ENCODE data around the gene ADM2.

ADM2 gene

DNA sequence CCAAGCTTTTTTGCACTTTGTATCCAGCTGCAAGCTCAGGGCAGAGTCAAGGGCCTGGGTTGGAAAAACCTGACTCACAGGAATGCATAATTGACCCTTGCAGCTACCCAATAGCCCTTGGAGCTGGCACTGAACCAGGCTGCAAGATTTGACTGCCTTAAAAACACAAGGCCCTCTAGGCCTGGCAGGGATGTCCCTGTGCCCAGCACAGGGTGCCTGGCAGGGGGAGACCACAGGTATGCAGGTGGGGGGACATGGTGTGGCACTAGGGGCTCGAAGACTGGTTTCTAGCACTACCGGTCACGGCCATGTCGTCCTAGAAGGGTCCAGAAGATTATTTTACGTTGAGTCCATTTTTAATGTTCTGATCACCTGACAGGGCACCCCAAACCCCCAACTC, 36.7 kb upstream of the ADM2 start:
- DNase-seq: no peak

DNA sequence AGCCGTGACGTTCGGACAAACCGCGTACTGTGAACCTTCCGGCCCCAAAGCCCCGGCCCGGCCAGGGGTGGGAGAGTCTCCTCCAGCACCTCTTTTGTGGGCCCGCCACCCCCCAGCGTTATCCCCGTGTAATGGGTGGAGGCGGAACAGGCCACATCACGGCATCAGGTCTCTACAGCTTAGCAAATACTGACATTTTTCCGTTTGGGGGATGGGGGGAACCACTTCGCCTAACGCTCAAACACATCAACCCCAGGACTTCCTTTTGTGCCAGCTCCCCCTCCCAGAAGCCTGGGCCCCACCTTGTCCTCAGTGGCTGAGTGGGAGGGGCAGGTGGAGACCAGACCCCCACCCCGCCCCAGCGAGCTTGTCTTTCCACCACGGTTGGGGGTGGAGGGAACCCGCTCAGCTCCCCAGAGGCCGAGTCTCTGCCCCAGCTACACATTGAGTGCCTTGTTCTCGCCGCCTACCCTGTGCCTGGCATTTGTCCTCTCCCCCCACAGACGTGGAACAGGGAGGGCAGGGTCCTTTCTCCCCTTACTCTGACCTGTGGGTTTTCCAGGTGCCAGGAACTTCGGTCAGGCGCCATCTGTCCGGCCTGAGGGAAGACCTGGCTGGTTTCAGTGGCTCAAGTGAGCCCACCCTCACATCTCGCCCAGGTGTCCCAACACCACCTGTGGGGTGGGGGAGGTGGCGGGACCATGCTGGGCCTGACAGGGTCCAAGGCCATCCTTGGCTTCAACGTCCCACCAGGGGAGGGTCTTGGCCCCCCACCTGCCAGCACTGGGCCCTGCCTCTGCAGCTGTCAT, 36.1 kb upstream of the ADM2 start:
- DNase-seq: no peak

DNA sequence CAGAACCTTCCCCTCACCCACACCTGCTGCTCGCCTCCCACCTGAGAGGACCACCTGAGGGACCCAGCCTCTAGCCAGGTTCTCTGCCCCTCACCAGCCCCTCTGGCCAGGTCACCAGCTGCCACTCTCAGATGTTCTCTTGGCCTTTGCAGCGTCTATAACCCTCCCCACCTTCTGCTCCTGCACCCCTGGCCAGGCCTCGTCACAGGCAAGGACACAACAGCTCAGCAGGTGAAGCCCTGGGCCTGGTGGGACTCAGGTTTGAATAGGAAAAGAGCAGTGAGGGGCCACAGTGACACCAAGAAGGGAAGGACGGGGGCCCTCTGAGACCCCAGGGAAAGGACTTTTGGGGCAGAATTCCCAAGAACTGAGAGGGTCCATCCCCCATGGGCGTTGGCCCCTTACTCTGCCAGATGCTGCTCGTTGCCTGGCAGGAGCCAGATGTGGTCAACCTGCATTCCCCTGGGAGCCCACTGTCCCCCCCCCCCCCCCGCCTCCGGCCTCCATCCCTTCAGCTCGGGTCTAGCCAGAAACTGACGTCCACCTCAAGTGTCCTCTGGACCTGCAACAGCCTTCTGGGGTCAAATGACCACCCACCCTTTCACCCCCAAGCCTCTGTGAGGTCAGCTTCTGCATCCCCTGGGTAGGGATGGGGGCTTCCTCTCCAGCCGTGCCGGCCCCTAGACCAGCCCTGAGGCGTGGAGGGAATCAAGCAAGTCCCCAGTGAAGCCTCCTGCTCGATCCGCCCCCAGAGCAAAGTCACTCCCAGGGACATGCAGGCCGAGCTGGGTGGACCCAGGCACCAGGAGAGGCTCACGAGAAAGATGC, 35.2 kb upstream of the ADM2 start:
- no peak for DNase-seq

GRCh38 chr22:50446708-50447575, 34.4 kb upstream of the ADM2 start:
- DNase-seq: no peak

- DNase-seq: no peak
Measured at GRCh38 chr22:50447576-50448551, 33.5 kb upstream of the ADM2 start.

DNA sequence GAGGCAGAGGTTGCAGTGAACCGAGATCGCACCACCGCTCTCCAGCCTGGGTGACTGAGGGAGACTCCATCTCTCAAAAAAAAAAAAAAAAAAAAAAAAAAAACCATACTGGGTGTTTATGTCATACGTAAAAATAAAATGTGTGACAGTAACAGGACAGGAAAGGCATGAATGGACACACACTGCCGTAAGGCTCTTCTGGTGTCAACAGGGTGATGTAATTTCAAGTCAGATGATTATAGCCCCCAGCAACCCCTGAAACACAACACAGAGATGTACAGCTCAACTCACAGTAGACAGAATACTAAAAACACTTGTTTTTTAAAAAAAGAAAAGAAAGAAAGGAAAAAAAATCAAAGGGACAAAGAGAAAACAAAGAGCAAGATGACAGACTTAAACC, 28.7 kb upstream of the ADM2 start:
- DNase-seq: no peak

DNA sequence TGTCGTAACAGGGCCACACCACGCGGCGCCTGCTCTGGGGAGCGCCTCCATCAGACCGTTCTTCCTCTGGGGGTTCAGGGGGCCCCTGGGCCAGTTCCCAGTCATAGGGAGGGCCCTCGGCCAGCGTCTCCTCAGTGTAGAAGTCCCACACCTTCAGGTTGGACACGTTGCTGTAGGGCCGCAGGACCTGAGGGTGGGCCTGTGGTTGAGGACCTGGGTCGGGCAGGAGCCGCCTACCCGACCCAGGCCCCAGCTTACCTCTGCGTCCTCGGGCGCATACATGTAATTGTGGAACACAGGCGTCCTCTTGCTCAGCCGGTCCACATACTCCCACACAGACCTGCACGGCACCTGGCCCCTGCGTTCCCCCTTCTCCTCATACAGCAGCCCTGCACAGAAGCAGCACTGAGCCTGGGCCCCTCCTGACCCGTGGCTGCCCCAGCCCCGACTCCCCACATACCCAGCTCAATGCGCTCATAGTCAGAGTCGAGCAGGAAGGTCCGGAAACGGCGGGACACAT, 26.7 kb upstream of the ADM2 start:
- no peak for DNase-seq

DNA sequence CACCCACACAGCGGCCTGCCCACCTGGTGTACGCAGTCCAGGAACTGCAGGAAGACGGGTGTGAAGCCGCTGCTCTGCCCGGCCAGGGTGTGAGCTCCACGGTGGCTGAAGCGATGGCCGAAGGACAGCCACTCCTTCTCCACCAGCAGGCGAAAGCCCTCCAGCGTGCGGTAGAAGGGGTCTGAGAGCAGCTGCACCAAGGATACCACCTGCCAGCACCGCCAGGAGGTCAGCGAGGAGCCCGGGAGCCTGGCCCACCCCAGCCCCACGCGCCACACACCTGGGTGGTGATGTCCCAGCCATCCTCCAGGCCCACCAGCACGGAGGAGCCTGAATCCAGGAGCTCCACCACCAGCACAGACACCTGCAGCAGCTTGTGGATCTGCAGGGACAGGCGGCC, 26.1 kb upstream of the ADM2 start:
- no peak for DNase-seq

DNA sequence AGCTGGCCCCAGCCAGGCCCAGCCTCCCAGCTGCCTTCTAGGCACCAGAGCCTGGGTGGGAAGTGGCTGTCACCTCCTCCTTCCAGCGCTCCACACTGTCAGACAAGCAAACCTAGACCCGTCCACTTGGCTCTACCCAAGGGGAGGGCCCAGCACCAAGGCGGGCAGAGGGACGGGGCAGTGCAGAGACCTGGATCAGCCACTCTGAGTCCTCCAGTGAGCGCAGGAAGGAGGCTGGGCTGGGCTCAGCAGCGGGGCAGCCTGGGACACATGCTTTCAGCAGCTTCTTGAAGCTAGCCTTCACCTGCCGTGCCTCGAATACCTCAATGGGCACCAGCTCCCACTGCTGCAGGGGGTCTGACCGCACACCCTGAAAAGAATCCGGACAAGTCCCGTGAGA, 25.3 kb upstream of the ADM2 start:
- DNase-seq: no peak

DNA sequence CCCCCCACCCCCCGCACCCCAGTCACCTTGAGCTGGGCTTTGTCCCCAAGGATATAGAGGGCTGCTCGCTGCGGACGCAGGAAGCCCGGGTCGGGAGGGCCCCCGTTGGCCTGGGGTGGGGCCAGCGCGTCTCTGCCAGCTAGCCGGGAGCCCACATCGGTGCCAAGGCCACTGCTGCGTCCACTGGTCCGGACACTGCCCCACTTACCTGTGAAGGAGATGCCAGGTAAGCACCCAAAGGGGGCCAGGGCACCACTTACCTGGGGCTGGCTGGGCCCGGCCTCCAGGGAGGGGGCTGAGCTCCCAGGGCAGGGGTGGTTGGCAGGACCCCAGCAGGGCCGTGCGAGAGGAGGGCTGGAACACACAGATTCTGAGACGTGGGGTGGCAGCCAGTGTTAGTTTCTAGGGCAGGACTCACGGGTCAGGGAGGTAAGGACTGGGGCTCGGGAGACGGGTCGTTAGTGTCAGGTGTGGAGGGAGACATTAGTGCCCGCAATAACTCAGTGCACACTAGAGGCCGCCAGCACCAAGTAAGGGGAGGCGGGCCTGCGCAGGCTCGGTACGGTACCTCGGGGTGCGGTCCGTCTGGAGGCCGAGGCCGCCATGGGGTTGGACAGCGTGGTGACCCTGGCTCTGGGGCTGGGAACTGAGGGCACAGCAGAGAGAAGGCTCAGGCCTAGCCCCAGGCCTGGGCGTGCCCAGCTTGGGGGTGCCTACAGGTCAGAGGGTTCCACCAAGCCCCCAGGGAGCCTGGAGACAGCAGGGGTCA, 24.7 kb upstream of the ADM2 start:
- no peak for DNase-seq

DNA sequence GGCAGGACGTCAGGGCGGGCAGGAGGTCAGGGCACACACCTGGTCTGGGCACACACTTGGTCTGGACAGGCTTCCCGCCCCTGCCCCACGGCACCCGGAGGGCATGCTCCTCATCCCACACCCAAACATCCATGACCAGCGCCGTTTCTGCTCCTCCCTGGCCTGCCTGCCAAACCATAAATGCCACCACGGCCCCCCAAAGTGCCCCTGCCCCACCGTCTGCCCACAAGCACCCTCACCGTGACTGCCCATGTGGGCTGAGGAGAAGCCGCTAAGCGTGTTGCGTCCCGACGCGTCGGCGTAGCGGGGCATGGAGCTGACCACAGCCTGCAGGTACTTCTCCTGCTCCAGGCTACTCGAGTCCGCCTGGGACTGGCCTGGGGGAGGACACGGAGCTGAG, 22.3 kb upstream of the ADM2 start:
- no peak for DNase-seq

- DNase-seq: no peak
Measured at GRCh38 chr22:50459496-50460140, 21.7 kb upstream of the ADM2 start.

DNA sequence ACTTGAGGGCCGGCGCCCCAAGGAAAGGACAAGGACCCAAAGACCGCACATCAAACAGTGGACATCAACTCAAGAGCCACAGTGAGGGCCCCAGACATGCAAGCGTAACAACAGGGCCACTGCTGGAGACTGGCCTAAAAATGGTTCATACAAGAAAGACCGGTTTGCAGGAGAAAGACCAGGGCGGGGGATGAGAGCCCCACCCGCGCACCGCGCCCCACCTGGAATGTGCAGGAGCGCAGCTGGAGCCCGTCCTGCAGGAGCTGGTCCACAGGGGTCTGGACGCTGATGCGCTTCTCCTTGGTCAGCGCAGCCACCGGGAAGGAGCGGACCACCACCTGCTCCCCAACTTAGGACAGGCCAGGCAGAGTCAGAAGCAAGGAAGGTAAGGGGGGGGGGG, 20.4 kb upstream of the ADM2 start:
- DNase-seq: no peak

DNA sequence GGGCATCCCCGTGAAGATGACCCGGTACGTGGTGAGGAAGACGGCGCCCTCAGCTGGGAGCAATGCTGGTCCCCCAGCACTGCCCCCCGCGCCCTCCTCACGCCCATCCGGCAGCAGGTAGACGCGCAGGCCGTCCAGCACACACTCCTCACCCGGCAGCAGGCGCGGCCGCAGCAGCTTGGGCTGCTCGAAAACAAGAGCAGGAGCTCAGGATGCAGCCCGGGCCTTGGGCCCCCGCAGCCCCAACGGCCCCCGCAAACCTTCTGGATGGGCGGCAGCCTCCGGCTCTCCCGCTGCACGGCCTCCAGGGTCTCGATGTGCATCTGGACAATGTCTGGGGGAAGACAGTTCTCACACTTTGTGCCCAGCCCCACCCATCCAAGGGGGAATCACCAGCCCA, 19.8 kb upstream of the ADM2 start:
- no peak for DNase-seq

DNA sequence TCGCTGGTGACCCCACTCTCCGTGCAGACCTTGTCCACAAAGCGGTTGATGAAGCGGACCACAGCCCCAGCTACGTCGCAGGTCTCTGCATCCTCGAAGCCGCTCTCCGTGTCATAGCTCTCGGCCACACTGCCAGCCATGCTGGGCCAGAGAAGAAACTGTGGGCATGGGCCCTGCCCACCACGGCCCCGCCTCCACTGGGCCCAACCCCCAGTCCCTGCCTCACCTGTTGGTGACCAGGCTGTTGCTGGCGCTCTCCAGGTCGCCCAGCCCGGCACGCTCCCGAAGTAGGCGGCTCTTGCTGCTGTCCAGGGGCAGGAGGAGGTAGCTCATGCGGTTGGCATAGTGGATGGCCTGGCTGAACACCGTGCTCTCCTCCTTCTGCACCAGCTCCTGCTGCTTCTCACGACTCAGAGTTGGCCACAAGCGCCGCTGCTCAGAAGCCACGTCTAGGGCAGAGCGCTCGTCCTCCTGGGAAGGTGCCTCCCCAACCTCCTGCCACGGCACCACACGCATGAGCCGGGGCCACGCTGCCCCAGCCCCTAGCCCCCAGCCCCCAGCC, 19.3 kb upstream of the ADM2 start:
- DNase-seq: no peak

GRCh38 chr22:50463188-50463900, 18.0 kb upstream of the ADM2 start:
- no peak for DNase-seq

- DNase-seq: no peak
Measured at GRCh38 chr22:50464451-50464850, 16.9 kb upstream of the ADM2 start.

- DNase-seq: no peak
Measured at GRCh38 chr22:50465066-50465930, 16.0 kb upstream of the ADM2 start.

All from right kidney (tissue), 1 donor.